MCF 10A (cell line): ENCODE data around the gene PTPRN2. TPM values are rescaled to one million over a fixed set of nuclear protein-coding genes. Genes with fewer than 3 reads are reported as not detected.

Experiments
- BruUV-seq: library from RNA; stranded (reverse); fragments of 400-500 nt; replicated peaks from 2 replicates; lab custom pipeline; 2021; lab: Mats Ljungman, UMichigan
- CTCF ChIA-PET: fragments of 300-600 bp; sonication (Branson Sonifier 250); formaldehyde crosslinking; extraction: SDS; loops from one replicate; lab custom pipeline; 2021; ENCODE audit warnings: antibody characterized with exemption, inconsistent platforms; lab: Yijun Ruan, JAX
- POLR2A ChIA-PET: fragments of 300-600, 350-650 bp; sonication (Branson Sonifier 250); formaldehyde crosslinking; extraction: SDS; loops from one replicate; lab custom pipeline; 2020; ENCODE audit warnings: antibody characterized with exemption, inconsistent platforms; lab: Yijun Ruan, JAX
- DNase-seq: peaks from one replicate; pipeline ENCODE4 v3.0.0-alpha.2; 2018; ENCODE audit not compliant: unreplicated experiment
- H3K27ac Mint-ChIP-seq: one replicate; pipeline ENCODE4 v1.8.0; 2022; ENCODE audit warnings: mild to moderate bottlenecking, low read depth, mixed read lengths; ENCODE audit not compliant: unreplicated experiment
- H3K27me3 Mint-ChIP-seq: one replicate; pipeline ENCODE4 v1.8.0; 2022; ENCODE audit warnings: mixed read lengths; ENCODE audit not compliant: insufficient read depth, unreplicated experiment
- H3K36me3 Mint-ChIP-seq: one replicate; pipeline ENCODE4 v1.8.0; 2022; ENCODE audit warnings: mild to moderate bottlenecking, moderate library complexity, mixed read lengths; ENCODE audit not compliant: insufficient read depth, unreplicated experiment
- H3K4me1 Mint-ChIP-seq: one replicate; pipeline ENCODE4 v1.8.0; 2022; ENCODE audit warnings: mixed read lengths; ENCODE audit not compliant: insufficient read depth, unreplicated experiment
- H3K4me3 Mint-ChIP-seq: one replicate; pipeline ENCODE4 v1.8.0; 2022; ENCODE audit warnings: mild to moderate bottlenecking, moderate library complexity, mixed read lengths; ENCODE audit not compliant: unreplicated experiment
- H3K9me3 Mint-ChIP-seq: one replicate; pipeline ENCODE4 v1.8.0; 2022; ENCODE audit warnings: mixed read lengths; ENCODE audit not compliant: unreplicated experiment
- intact Hi-C: fragments of 100-400 bp; cut with micrococcal nuclease; formaldehyde crosslinking; loops from 2 replicates; pipeline ENCODE4 v1.14.1; 2022
- total RNA-seq: library from RNA; stranded (reverse); gene quantifications from 2 replicates; pipeline ENCODE4 v1.2.3, GENCODE V29; 2022
- TF ChIP-seq, protein P1 (sequence below): fragments of 200-600 bp; IDR thresholded peaks from one replicate; pipeline ENCODE4 v1.8.0; 2022; ENCODE audit warnings: antibody characterized with exemption, mild to moderate bottlenecking; ENCODE audit not compliant: unreplicated experiment

Gene PTPRN2
- total RNA-seq, 1 experiment from 2014 or later = 4.5 TPM

GRCh38 chr7:158398750-158399149 lies 188.9 kb downstream of the PTPRN2 start:
- H3K36me3 Mint-ChIP-seq = peaks cover 8% of the 10 kb centered on the region
- no peak for DNase-seq
- CTCF ChIA-PET = interaction anchor here (0.6 to 2.0 kb wide), 8 partner anchors 9 to 1261 kb away, joined by 3 to 12 read pairs (median 4); no protein-coding TSS in a partner anchor
- H3K4me3 Mint-ChIP-seq = no peak overlapping the region
- TF ChIP-seq, protein P1, sequence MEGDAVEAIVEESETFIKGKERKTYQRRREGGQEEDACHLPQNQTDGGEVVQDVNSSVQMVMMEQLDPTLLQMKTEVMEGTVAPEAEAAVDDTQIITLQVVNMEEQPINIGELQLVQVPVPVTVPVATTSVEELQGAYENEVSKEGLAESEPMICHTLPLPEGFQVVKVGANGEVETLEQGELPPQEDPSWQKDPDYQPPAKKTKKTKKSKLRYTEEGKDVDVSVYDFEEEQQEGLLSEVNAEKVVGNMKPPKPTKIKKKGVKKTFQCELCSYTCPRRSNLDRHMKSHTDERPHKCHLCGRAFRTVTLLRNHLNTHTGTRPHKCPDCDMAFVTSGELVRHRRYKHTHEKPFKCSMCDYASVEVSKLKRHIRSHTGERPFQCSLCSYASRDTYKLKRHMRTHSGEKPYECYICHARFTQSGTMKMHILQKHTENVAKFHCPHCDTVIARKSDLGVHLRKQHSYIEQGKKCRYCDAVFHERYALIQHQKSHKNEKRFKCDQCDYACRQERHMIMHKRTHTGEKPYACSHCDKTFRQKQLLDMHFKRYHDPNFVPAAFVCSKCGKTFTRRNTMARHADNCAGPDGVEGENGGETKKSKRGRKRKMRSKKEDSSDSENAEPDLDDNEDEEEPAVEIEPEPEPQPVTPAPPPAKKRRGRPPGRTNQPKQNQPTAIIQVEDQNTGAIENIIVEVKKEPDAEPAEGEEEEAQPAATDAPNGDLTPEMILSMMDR = no peak
- peaks cover 16% of the 10 kb centered on the region for H3K9me3 Mint-ChIP-seq
- intact Hi-C loops = no loop called here
- H3K27me3 Mint-ChIP-seq = no peaks in the 10 kb centered on the region
- POLR2A ChIA-PET = interaction anchor here (5.1 kb wide), 1 partner anchor 34 kb away, joined by 29 read pairs; no protein-coding TSS in a partner anchor
- peaks cover 41% of the 10 kb centered on the region for H3K4me1 Mint-ChIP-seq
- BruUV-seq = no TSS peak
- peak overlapping the region; percentile 68 for H3K27ac Mint-ChIP-seq

GRCh38 chr7:158397885-158398284 lies 189.7 kb downstream of the PTPRN2 start:
- Mint-ChIP-seq H3K27ac (peak overlapping the region; percentile 85), H3K27me3 (no peaks in the 10 kb centered on the region), H3K4me1 (peaks cover 32% of the 10 kb centered on the region), H3K36me3 (peaks cover 8% of the 10 kb centered on the region), H3K4me3 (peak overlapping the region; percentile 38), H3K9me3 (peaks cover 16% of the 10 kb centered on the region)
- intact Hi-C loops = no loop called here
- TF ChIP-seq, protein P1 = no peak
- BruUV-seq = no TSS peak
- no peak for DNase-seq
- CTCF ChIA-PET = interaction anchor here (0.6 to 2.1 kb wide), 8 partner anchors 10 to 1260 kb away, joined by 3 to 11 read pairs (median 4); no protein-coding TSS in a partner anchor
- POLR2A ChIA-PET = interaction anchor here (1.2 to 5.1 kb wide), 3 partner anchors 20 to 35 kb away, joined by 4 to 29 read pairs (median 5); no protein-coding TSS in a partner anchor

DNA sequence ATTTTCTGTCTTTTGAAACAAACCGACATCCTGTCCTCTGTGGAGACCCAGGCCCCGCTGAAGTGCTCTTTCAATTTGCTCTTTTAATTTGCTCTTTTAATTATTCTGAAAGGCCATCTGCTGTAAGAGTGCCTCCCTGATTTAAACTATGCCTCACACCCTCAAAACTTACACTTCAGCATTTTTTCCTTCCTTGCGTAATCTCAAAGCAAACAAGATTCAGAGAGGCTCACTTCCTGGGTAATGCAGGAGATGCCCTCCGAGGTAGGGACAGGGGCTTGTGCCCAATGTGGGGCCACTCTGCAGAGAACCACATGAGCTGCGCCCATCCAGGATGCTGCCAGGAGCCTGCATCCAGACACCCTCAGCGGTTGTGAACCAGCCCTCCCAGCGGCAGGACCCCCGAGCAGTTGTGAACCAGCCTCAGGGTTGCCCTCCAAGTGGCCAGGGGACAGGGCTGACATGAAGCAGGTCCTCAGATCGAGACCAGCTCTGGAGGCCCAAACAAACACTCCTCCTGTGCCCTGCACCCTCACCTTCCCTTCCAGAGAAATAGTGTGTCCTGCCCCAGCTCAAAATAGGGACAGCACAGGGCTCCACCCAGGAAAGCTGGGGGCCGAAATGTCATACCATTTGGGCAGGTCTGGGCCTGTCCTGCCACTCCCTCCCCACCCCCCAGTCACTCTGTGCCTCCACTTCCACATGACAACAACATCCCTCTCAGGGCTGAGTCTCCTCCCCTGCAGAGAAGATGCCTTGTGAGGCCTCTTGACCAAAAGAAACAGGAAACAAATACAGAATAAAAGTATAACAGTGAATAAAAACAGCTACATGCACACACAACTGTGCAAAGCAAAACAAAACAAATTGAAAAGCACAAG lies 190.4 kb downstream of the PTPRN2 start:
- Mint-ChIP-seq H3K27ac (peak overlapping the region; percentile 85), H3K4me3 (peak overlapping the region; percentile 38), H3K4me1 (peaks cover 25% of the 10 kb centered on the region), H3K36me3 (peaks cover 8% of the 10 kb centered on the region), H3K9me3 (peaks cover 16% of the 10 kb centered on the region), H3K27me3 (no peaks in the 10 kb centered on the region)
- TF ChIP-seq, protein P1 = no peak
- intact Hi-C loops = no loop called here
- ChIA-PET POLR2A (interaction anchor here (0.7 to 5.1 kb wide), 4 partner anchors 19 to 36 kb away, joined by 3 to 29 read pairs (median 4); no protein-coding TSS in a partner anchor), CTCF (interaction anchor here (0.5 to 2.1 kb wide), 9 partner anchors 8 to 938 kb away, joined by 3 to 11 read pairs (median 4); no protein-coding TSS in a partner anchor)
- TSS peak; percentile 18 for BruUV-seq
- peak; percentile 63 for DNase-seq
